IMR-90 (cell line): ENCODE data around the gene EFHC1. TPM values are rescaled to one million over a fixed set of nuclear protein-coding genes. Genes with fewer than 3 reads are reported as not detected.

Experiments
- ATAC-seq: fragments of 200-7000 bp; cut with Tn5 transposase; 2 replicates; pipeline ENCODE4 v1.9.1; 2020; ENCODE audit warnings: low read depth, mild to moderate bottlenecking, moderate library complexity
- BruUV-seq: library from RNA; stranded (reverse); fragments of 400-500 nt; replicated peaks from 2 replicates; lab custom pipeline; 2021; lab: Mats Ljungman, UMichigan
- CTCF ChIA-PET: fragments of 300-600 bp; formaldehyde crosslinking; extraction: SDS; loops from one replicate; lab custom pipeline; 2021; ENCODE audit warnings: antibody characterized with exemption; lab: Yijun Ruan, JAX
- POLR2A ChIA-PET: fragments of 300-600 bp; sonication (Branson Sonifier 250); formaldehyde crosslinking; loops from one replicate; lab custom pipeline; 2022; ENCODE audit warnings: antibody characterized with exemption; ENCODE audit not compliant: unreplicated experiment; lab: Charles Lee
- DNase-seq: peaks from one replicate; pipeline ENCODE4 v3.0.0; 2013
- H2AFZ ChIP-seq: replicated peaks from 2 replicates; pipeline ENCODE3; 2013; ENCODE audit warnings: low read length, mild to moderate bottlenecking; ENCODE audit not compliant: poor library complexity
- H2AK5ac ChIP-seq: 2 replicates; pipeline ENCODE4 v1.6.1; 2013; ENCODE audit warnings: low read depth, low read length, inconsistent platforms
- H2AK9ac ChIP-seq: replicated peaks from 2 replicates; pipeline ENCODE3; 2013; ENCODE audit warnings: mild to moderate bottlenecking, low read depth, low read length, moderate library complexity; ENCODE audit not compliant: poor library complexity
- H2BK120ac ChIP-seq: 2 replicates; pipeline ENCODE4 v1.6.1; 2013; ENCODE audit warnings: low read depth, low read length, inconsistent platforms
- H2BK15ac ChIP-seq: 3 replicates; pipeline ENCODE4 v1.6.1; 2013; ENCODE audit warnings: low read depth, low read length, inconsistent platforms
- H2BK20ac ChIP-seq: 2 replicates; pipeline ENCODE4 v1.6.1; 2013; ENCODE audit warnings: low read depth, mild to moderate bottlenecking, inconsistent platforms, low read length, moderate library complexity
- H2BK5ac ChIP-seq: 2 replicates; pipeline ENCODE4 v1.6.1; 2013; ENCODE audit warnings: mild to moderate bottlenecking, low read depth, low read length, inconsistent platforms; ENCODE audit not compliant: poor library complexity, severe bottlenecking
- H3K14ac ChIP-seq: replicated peaks from 2 replicates; pipeline ENCODE4 v1.6.1; 2013; ENCODE audit warnings: low read depth, low read length, inconsistent platforms
- H3K18ac ChIP-seq: 2 replicates; pipeline ENCODE4 v1.6.1; 2013; ENCODE audit warnings: low read depth, low read length, control low read depth
- H3K23ac ChIP-seq: 2 replicates; pipeline ENCODE4 v1.6.1; 2013; ENCODE audit warnings: low read depth, low read length, inconsistent platforms
- H3K27ac ChIP-seq: 2 replicates; pipeline ENCODE4 v1.5.1; 2013; ENCODE audit warnings: mild to moderate bottlenecking, control low read depth, low read length; ENCODE audit not compliant: insufficient read depth
- H3K27me3 ChIP-seq: 2 replicates; pipeline ENCODE4 v1.6.1; 2013; ENCODE audit warnings: low read length; ENCODE audit not compliant: control insufficient read depth, insufficient read depth
- H3K36me3 ChIP-seq: 2 replicates; pipeline ENCODE4 v1.6.1; 2013; ENCODE audit warnings: low read length, mixed read lengths; ENCODE audit not compliant: control insufficient read depth, insufficient read depth
- H3K4ac ChIP-seq: 2 replicates; pipeline ENCODE4 v1.6.1; 2013; ENCODE audit warnings: low read depth, low read length, inconsistent platforms
- H3K4me1 ChIP-seq: 2 replicates; pipeline ENCODE4 v1.6.1; 2013; ENCODE audit warnings: low read length, mixed read lengths; ENCODE audit not compliant: control insufficient read depth, insufficient read depth
- H3K4me2 ChIP-seq: 2 replicates; pipeline ENCODE4 v1.6.1; 2013; ENCODE audit warnings: low read depth, mild to moderate bottlenecking, control low read depth, low read length, moderate library complexity
- H3K4me3 ChIP-seq: 2 replicates; pipeline ENCODE4 v1.5.1; 2013; ENCODE audit warnings: low read depth, mild to moderate bottlenecking, control low read depth, low read length, moderate library complexity; ENCODE audit not compliant: insufficient read depth
- H3K56ac ChIP-seq: 2 replicates; pipeline ENCODE4 v1.6.1; 2013; ENCODE audit warnings: low read length, inconsistent platforms; ENCODE audit not compliant: insufficient read depth; ENCODE audit errors: extremely low read depth
- H3K79me1 ChIP-seq, 2 experiments: 2 replicates each; pipeline ENCODE4 v1.6.1; 2013; ENCODE audit warnings: low read length in 2 of 2, inconsistent platforms in 1 of 2, low read depth in 1 of 2
- H3K9ac ChIP-seq: 2 replicates; pipeline ENCODE4 v1.6.1; 2013; ENCODE audit warnings: low read depth, low read length, control low read depth
- H3K9me1 ChIP-seq: 2 replicates; pipeline ENCODE4 v1.6.1; 2013; ENCODE audit warnings: low read length, inconsistent platforms; ENCODE audit not compliant: insufficient read depth
- H3K9me3 ChIP-seq: 2 replicates; pipeline ENCODE4 v1.6.1; 2013; ENCODE audit warnings: low read length; ENCODE audit not compliant: control insufficient read depth, insufficient read depth
- H4K20me1 ChIP-seq: 2 replicates; pipeline ENCODE4 v1.6.1; 2013; ENCODE audit warnings: low read length, inconsistent platforms; ENCODE audit not compliant: insufficient read depth
- H4K5ac ChIP-seq: 2 replicates; pipeline ENCODE4 v1.6.1; 2013; ENCODE audit warnings: mild to moderate bottlenecking, low read depth, low read length, control low read depth
- H4K8ac ChIP-seq, 2 experiments: 2 replicates each; pipeline ENCODE4 v1.6.1; 2013; ENCODE audit warnings: low read depth in 2 of 2, low read length in 2 of 2, control low read depth in 1 of 2, inconsistent platforms in 1 of 2
- H4K91ac ChIP-seq: 2 replicates; pipeline ENCODE4 v1.6.1; 2013; ENCODE audit warnings: low read depth, low read length, inconsistent platforms; ENCODE audit not compliant: insufficient read depth
- BHLHE40 ChIP-seq: fragments of 150-350 bp; IDR thresholded peaks from 2 replicates; pipeline ENCODE4 v1.6.1; 2016; ENCODE audit warnings: mild to moderate bottlenecking, low read depth, low read length
- CEBPB ChIP-seq: IDR thresholded peaks from 2 replicates; pipeline ENCODE4 v1.6.1; 2012; ENCODE audit warnings: low read depth, low read length, improper control_type of control experiment
- CHD1 ChIP-seq: IDR thresholded peaks from 2 replicates; pipeline ENCODE4 v1.6.1; 2012; ENCODE audit warnings: low read depth, low read length, improper control_type of control experiment
- FOS ChIP-seq: fragments of 150-350 bp; IDR thresholded peaks from 2 replicates; pipeline ENCODE4 v1.6.1; 2016; ENCODE audit warnings: low read depth, low read length
- MAFK ChIP-seq: IDR thresholded peaks from 2 replicates; pipeline ENCODE4 v1.6.1; 2012; ENCODE audit warnings: low read depth, low read length, improper control_type of control experiment
- MAZ ChIP-seq: IDR thresholded peaks from 2 replicates; pipeline ENCODE4 v1.6.1; 2012; ENCODE audit warnings: low read depth, mild to moderate bottlenecking, low read length, improper control_type of control experiment, moderate library complexity, borderline replicate concordance
- MXI1 ChIP-seq: IDR thresholded peaks from 2 replicates; pipeline ENCODE4 v1.6.1; 2012; ENCODE audit warnings: low read depth, mild to moderate bottlenecking, low read length, moderate library complexity, borderline replicate concordance
- NFE2L2 ChIP-seq: fragments of 150-350 bp; IDR thresholded peaks from 2 replicates; pipeline ENCODE4 v1.6.1; 2016; ENCODE audit warnings: low read depth, mild to moderate bottlenecking, low read length
- POLR2A ChIP-seq: IDR thresholded peaks from 2 replicates; pipeline ENCODE4 v1.6.1; 2012; ENCODE audit warnings: mild to moderate bottlenecking, low read depth, low read length
- RAD21 ChIP-seq: IDR thresholded peaks from 2 replicates; pipeline ENCODE4 v1.6.1; 2012; ENCODE audit warnings: low read length, improper control_type of control experiment
- RCOR1 ChIP-seq: IDR thresholded peaks from 2 replicates; pipeline ENCODE4 v1.6.1; 2012; ENCODE audit warnings: mild to moderate bottlenecking, low read length, improper control_type of control experiment; ENCODE audit not compliant: insufficient replicate concordance
- RFX5 ChIP-seq: IDR thresholded peaks from 2 replicates; pipeline ENCODE4 v1.8.0; 2012; ENCODE audit warnings: low read depth, mild to moderate bottlenecking, low read length, moderate library complexity
- SMC3 ChIP-seq: fragments of 150-350 bp; IDR thresholded peaks from 2 replicates; pipeline ENCODE4 v1.6.1; 2016; ENCODE audit warnings: low read depth, mild to moderate bottlenecking, antibody characterized with exemption, low read length, moderate library complexity
- WGBS, 2 experiments: methylation state at CpG; one replicate each; pipeline versions ENCODE4 v1.1.5 to v1.1.7; 2013; ENCODE audit warnings: missing lambda C conversion rate in 2 of 2; ENCODE audit not compliant: insufficient read length in 1 of 2; ENCODE audit errors: extremely low coverage in 2 of 2; 5-methylcytosine and 5-hydroxymethylcytosine counted together
- dilution Hi-C: fragments of 300-500 bp; cut with HindIII; formaldehyde crosslinking; loops from one replicate; pipeline ENCODE4 v1.14.3; 2018; ENCODE audit warnings: low sequenced_read_pairs; ENCODE audit not compliant: unreplicated experiment
- in situ Hi-C: fragments of 300-500 bp; cut with MboI; formaldehyde crosslinking; loops from 3 replicates; pipeline ENCODE4 v1.14.3; 2019; ENCODE audit warnings: low sequenced_read_pairs, inconsistent platforms, mixed read lengths
- intact Hi-C: fragments of 100-400 bp; cut with micrococcal nuclease; formaldehyde crosslinking; loops from 2 replicates; pipeline ENCODE4 v1.10.0; 2022
- polyA plus RNA-seq, 3 experiments: library from polyadenylated mRNA; depleted of rRNA; stranded (reverse); fragments of >200 nt; gene quantifications; 2 replicates each; pipeline ENCODE4 v1.2.3, GENCODE V29; 2012; ENCODE audit warnings: low replicate concordance in 1 of 3
- total RNA-seq: library from RNA; depleted of rRNA; stranded (reverse); fragments of >200 nt; gene quantifications from 2 replicates; pipeline ENCODE4 v1.2.3, GENCODE V29; 2012
- TF ChIP-seq, protein P1 (sequence below): fragments of 150-350 bp; IDR thresholded peaks from 2 replicates; pipeline ENCODE4 v1.6.1; 2016; ENCODE audit warnings: low read depth, mild to moderate bottlenecking, low read length, moderate library complexity, borderline replicate concordance
- TF ChIP-seq, protein P2 (sequence below): fragments of 150-350 bp; IDR thresholded peaks from 2 replicates; pipeline ENCODE4 v1.6.1; 2017; ENCODE audit warnings: mild to moderate bottlenecking, antibody characterized with exemption, low read length, low read depth
- TF ChIP-seq, protein P3 (sequence below): conservative IDR thresholded peaks from 2 replicates; pipeline ENCODE4 v1.5.1; 2012; ENCODE audit warnings: mild to moderate bottlenecking, low read depth, low read length, improper control_type of control experiment

Gene EFHC1
- total and polyA plus RNA-seq, 2 of the 4 experiments (the other 2 are of a cell fraction): 14.0 to 23.0 TPM

DNA sequence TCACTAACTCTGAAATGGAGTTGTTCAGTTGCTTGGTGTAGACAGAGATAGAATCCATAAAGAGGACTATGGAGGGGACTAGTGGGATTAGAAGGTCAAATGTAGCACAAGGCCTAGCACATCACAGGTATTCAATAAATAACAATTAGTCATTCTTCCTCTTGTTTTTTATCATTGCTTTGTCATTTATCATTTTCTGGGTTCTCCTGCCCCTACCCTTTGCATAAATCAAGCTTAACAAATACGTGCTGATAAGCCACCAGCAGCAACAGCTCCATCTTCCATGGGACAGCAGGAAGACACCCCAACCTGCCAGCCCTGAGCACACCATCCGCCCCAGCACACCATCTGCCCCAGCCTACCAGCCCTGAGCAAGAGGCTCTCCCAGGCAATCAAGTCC, 133.6 kb downstream of the EFHC1 start:
- POLR2A ChIA-PET: interaction anchor here (0.5 kb wide), 1 partner anchor 130 kb away, joined by 5 read pairs; no protein-coding TSS in a partner anchor

More for the DNA sequence above, 133.6 kb downstream of the EFHC1 start:
- H2BK15ac ChIP-seq: peak overlapping the region; percentile 93; the same call in 1 of the 3 replicates
- peaks cover 3% of the 10 kb centered on the region; the same call in 1 of the 2 replicates for H3K36me3 ChIP-seq
- H3K79me1 ChIP-seq: peaks cover 7 to 80% of the 10 kb centered on the region in 2 experiments
- H2AK5ac ChIP-seq: peak overlapping the region; percentile 97
- no peaks in the 10 kb centered on the region for H3K9me3 ChIP-seq
- H3K23ac ChIP-seq: peak overlapping the region; percentile 67
- CTCF ChIA-PET: no interaction called here
- H3K27me3 ChIP-seq: no peaks in the 10 kb centered on the region
- peaks cover 29% of the 10 kb centered on the region; the same call in 1 of the 2 replicates for H4K20me1 ChIP-seq
- peak overlapping the region; percentile 71 for H4K5ac ChIP-seq
- peak overlapping the region; percentile 58 for H3K14ac ChIP-seq
- peak overlapping the region; percentile 96 for H2BK5ac ChIP-seq
- BruUV-seq: no TSS peak
- peak overlapping the region; percentile 63 to 94; a peak in 3 of 4 replicates for H4K8ac ChIP-seq
- H3K9ac ChIP-seq: no peak overlapping the region
- H2BK20ac ChIP-seq: peak overlapping the region; percentile 6; the same call in 1 of the 2 replicates
- peak overlapping the region; percentile 80 for H4K91ac ChIP-seq
- in situ Hi-C loops: no loop called here
- H3K27ac ChIP-seq: peak overlapping the region; percentile 67
- DNase-seq: no peak
- H2BK120ac ChIP-seq: peak overlapping the region; percentile 83
- H3K4me3 ChIP-seq: no peak overlapping the region
- no peak overlapping the region for H2AFZ ChIP-seq
- intact Hi-C loops: no loop called here
- peaks cover 54% of the 10 kb centered on the region for H3K4me1 ChIP-seq
- dilution Hi-C loops: no loop called here
- peak overlapping the region; percentile 69 for H3K18ac ChIP-seq
- WGBS, 2 experiments: no CpG with 5 or more reads among the region's 2 CpGs
- 0 out of 2 replicates have a peak overlapping the region, but pooled peaks have one; percentile 24 for H3K56ac ChIP-seq
- no peak for ATAC-seq
- peak overlapping the region; percentile 88 for H3K4ac ChIP-seq
- H2AK9ac ChIP-seq: no peak overlapping the region
- no peak overlapping the region for H3K4me2 ChIP-seq
- H3K9me1 ChIP-seq: peaks cover 36% of the 10 kb centered on the region
- TF ChIP-seq, protein P1, sequence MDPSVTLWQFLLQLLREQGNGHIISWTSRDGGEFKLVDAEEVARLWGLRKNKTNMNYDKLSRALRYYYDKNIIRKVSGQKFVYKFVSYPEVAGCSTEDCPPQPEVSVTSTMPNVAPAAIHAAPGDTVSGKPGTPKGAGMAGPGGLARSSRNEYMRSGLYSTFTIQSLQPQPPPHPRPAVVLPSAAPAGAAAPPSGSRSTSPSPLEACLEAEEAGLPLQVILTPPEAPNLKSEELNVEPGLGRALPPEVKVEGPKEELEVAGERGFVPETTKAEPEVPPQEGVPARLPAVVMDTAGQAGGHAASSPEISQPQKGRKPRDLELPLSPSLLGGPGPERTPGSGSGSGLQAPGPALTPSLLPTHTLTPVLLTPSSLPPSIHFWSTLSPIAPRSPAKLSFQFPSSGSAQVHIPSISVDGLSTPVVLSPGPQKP: no peak
- no peak for TF ChIP-seq BHLHE40
- no peak for TF ChIP-seq FOS
- TF ChIP-seq, protein P2, sequence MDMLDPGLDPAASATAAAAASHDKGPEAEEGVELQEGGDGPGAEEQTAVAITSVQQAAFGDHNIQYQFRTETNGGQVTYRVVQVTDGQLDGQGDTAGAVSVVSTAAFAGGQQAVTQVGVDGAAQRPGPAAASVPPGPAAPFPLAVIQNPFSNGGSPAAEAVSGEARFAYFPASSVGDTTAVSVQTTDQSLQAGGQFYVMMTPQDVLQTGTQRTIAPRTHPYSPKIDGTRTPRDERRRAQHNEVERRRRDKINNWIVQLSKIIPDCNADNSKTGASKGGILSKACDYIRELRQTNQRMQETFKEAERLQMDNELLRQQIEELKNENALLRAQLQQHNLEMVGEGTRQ: no peak
- TF ChIP-seq, protein P3, sequence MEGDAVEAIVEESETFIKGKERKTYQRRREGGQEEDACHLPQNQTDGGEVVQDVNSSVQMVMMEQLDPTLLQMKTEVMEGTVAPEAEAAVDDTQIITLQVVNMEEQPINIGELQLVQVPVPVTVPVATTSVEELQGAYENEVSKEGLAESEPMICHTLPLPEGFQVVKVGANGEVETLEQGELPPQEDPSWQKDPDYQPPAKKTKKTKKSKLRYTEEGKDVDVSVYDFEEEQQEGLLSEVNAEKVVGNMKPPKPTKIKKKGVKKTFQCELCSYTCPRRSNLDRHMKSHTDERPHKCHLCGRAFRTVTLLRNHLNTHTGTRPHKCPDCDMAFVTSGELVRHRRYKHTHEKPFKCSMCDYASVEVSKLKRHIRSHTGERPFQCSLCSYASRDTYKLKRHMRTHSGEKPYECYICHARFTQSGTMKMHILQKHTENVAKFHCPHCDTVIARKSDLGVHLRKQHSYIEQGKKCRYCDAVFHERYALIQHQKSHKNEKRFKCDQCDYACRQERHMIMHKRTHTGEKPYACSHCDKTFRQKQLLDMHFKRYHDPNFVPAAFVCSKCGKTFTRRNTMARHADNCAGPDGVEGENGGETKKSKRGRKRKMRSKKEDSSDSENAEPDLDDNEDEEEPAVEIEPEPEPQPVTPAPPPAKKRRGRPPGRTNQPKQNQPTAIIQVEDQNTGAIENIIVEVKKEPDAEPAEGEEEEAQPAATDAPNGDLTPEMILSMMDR: no peak
- TF ChIP-seq MAZ: no peak
- no peak for TF ChIP-seq RAD21
- no peak for TF ChIP-seq CEBPB
- no peak for TF ChIP-seq NFE2L2
- no peak for TF ChIP-seq MXI1
- no peak for TF ChIP-seq RCOR1
- no peak for TF ChIP-seq POLR2A
- no peak for TF ChIP-seq CHD1
- no peak for TF ChIP-seq MAFK
- no peak for TF ChIP-seq SMC3
- no peak for TF ChIP-seq RFX5
